ENCODE results near the gene AP2A1. TPM values are rescaled to one million over a fixed set of nuclear protein-coding genes. Genes with fewer than 3 reads are reported as not detected.

AP2A1 gene
- 108 and 110 TPM in 2 replicates for total RNA-seq

DNA sequence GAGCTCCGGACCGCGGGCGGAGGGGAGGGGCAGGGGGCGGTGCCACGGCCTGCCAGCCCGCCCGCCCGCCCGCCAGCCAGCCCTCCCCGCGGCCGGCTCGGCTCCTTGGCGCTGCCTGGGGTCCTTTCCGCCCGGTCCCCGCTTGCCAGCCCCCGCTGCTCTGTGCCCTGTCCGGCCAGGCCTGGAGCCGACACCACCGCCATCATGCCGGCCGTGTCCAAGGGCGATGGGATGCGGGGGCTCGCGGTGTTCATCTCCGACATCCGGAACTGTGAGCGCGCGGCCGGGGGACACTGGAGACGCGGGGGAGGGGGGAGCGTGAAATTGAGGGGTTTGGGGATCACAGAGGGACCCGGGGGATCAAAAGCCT, at the start of gene AP2A1:
Gene AP2A1 (plus strand): TSS at position 72 of the 370 bp plus-strand sequence. CDS start 133 bp downstream, at position 205.

GRCh38 chr19:49763230-49763629, 3.6 kb upstream of the AP2A1 start, which contains the start of gene TSKS:
TSS of gene TSKS (minus strand) at chr19:49763306. CDS start at chr19:49763247, 59 bp downstream.

GRCh38 chr19:49812997-49813861, 46.4 kb downstream of the AP2A1 start, which contains the start of gene FUZ:
TSS of gene FUZ (minus strand) at chr19:49813292. CDS start at chr19:49813106, 186 bp downstream.

GRCh38 chr19:49817964-49818648, 51.3 kb downstream of the AP2A1 start, which contains the start of gene MED25:
TSS of gene MED25 (plus strand) at chr19:49818289. CDS start at chr19:49818342, 53 bp downstream.

GRCh38 chr19:49850487-49851342, 83.9 kb downstream of the AP2A1 start, which contains the start of gene PTOV1:
TSS of gene PTOV1 (plus strand) at chr19:49851159.

Other genes starting within 250 kb of the AP2A1 start
- 26.5 and 34.0 TPM in 2 replicates for gene RCN3, start 239.0 kb upstream of the AP2A1 start, total RNA-seq
- 104 and 111 TPM in 2 replicates for gene NOSIP, start 186.4 kb upstream of the AP2A1 start, total RNA-seq
- gene PRRG2, start 185.7 kb upstream of the AP2A1 start, total RNA-seq = 1.1 and 3.3 TPM in 2 replicates
- 6.5 and 8.2 TPM in 2 replicates for gene PRR12, start 175.8 kb upstream of the AP2A1 start, total RNA-seq
- gene RRAS, start 126.9 kb upstream of the AP2A1 start, total RNA-seq = 79.1 and 97.7 TPM in 2 replicates
- 33.2 and 36.7 TPM in 2 replicates for gene SCAF1, start 124.8 kb upstream of the AP2A1 start, total RNA-seq
- gene IRF3, start 101.1 kb upstream of the AP2A1 start, total RNA-seq = 46.5 and 55.2 TPM in 2 replicates
- 33.2 TPM in 2 replicates for gene BCL2L12, start 101.1 kb upstream of the AP2A1 start, total RNA-seq
- gene PRMT1, start 89.7 kb upstream of the AP2A1 start, total RNA-seq = 329 and 369 TPM in 2 replicates
- gene ADM5, start 77.4 kb upstream of the AP2A1 start, total RNA-seq = 0.33 and 0.49 TPM in 2 replicates
- gene CPT1C, start 75.9 kb upstream of the AP2A1 start, total RNA-seq = 11.9 and 12.3 TPM in 2 replicates
- 1.5 TPM in 1 of 2 replicates, not detected in the other for gene TSKS, start 3.7 kb upstream of the AP2A1 start, total RNA-seq
- gene FUZ, start 46.3 kb downstream of the AP2A1 start, total RNA-seq = 13.8 and 17.1 TPM in 2 replicates
- gene MED25, start 51.3 kb downstream of the AP2A1 start, total RNA-seq = 25.2 and 25.6 TPM in 2 replicates
- gene PTOV1, start 84.2 kb downstream of the AP2A1 start, total RNA-seq = 57.6 and 64.4 TPM in 2 replicates
- gene PNKP, start 100.6 kb downstream of the AP2A1 start, total RNA-seq = 59.5 and 63.0 TPM in 2 replicates
- 26.5 and 30.4 TPM in 2 replicates for gene AKT1S1, start 110.4 kb downstream of the AP2A1 start, total RNA-seq
- 18.0 and 20.2 TPM in 2 replicates for gene TBC1D17, start 110.7 kb downstream of the AP2A1 start, total RNA-seq
- 24.2 and 29.4 TPM in 2 replicates for gene IL4I1, start 129.9 kb downstream of the AP2A1 start, total RNA-seq
- gene ATF5, start 162.2 kb downstream of the AP2A1 start, total RNA-seq = 20.9 and 23.4 TPM in 2 replicates
- 77.1 and 85.3 TPM in 2 replicates for gene NUP62, start 162.5 kb downstream of the AP2A1 start, total RNA-seq
- gene SIGLEC11, start 194.2 kb downstream of the AP2A1 start, total RNA-seq = 0.25 TPM in 1 of 2 replicates, not detected in the other